HG03575 (cell line): ENCODE measurements around the gene NCLN.
"Not testable (repeated sequence)": the region's sequence is repeated elsewhere in the genome, so short reads cannot be mapped to it uniquely, and the experiment has no call there.

Source experiments
- ATAC-seq: cut with Tn5 transposase; IDR thresholded peaks from one replicate; pipeline ENCODE4 v1.9.1; 2021; ENCODE audit not compliant: unreplicated experiment, insufficient number of reproducible peaks, low FRiP score; ENCODE audit errors: extremely low read depth

NCLN gene

GRCh38 chr19:3153286-3154230, 32.2 kb upstream of the NCLN start:
- no peak for ATAC-seq

- ATAC-seq: not testable (repeated sequence)
Measured at GRCh38 chr19:3154447-3154846, 31.3 kb upstream of the NCLN start.

GRCh38 chr19:3154957-3155736, 30.6 kb upstream of the NCLN start:
- no peak for ATAC-seq

GRCh38 chr19:3157096-3157845, 28.5 kb upstream of the NCLN start:
- no peak for ATAC-seq

GRCh38 chr19:3159565-3159964, 26.2 kb upstream of the NCLN start:
- ATAC-seq: no peak

GRCh38 chr19:3160219-3160618, 25.5 kb upstream of the NCLN start:
- no peak for ATAC-seq

GRCh38 chr19:3161453-3161852, 24.3 kb upstream of the NCLN start:
- no peak for ATAC-seq

- ATAC-seq: no peak
Measured at GRCh38 chr19:3162418-3163229, 23.1 kb upstream of the NCLN start.

GRCh38 chr19:3163230-3163886, 22.4 kb upstream of the NCLN start:
- ATAC-seq: no peak

- ATAC-seq: no peak
Measured at GRCh38 chr19:3163943-3164342, 21.8 kb upstream of the NCLN start.

- no peak for ATAC-seq
Measured at GRCh38 chr19:3167533-3168272, 18.0 kb upstream of the NCLN start.

GRCh38 chr19:3171894-3172672, 13.6 kb upstream of the NCLN start:
- no peak for ATAC-seq

GRCh38 chr19:3172673-3173000, 13.1 kb upstream of the NCLN start:
- ATAC-seq: not testable (repeated sequence)

GRCh38 chr19:3175781-3176714, 9.7 kb upstream of the NCLN start:
- no peak for ATAC-seq

GRCh38 chr19:3176715-3177501, 8.8 kb upstream of the NCLN start:
- ATAC-seq: no peak
